ENCODE data around the gene FAAP20. TPM values are rescaled to one million over a fixed set of nuclear protein-coding genes. Genes with fewer than 3 reads are reported as not detected.

Gene FAAP20
- total RNA-seq, 1 donor from 2014 or later = 11.3 TPM

DNA sequence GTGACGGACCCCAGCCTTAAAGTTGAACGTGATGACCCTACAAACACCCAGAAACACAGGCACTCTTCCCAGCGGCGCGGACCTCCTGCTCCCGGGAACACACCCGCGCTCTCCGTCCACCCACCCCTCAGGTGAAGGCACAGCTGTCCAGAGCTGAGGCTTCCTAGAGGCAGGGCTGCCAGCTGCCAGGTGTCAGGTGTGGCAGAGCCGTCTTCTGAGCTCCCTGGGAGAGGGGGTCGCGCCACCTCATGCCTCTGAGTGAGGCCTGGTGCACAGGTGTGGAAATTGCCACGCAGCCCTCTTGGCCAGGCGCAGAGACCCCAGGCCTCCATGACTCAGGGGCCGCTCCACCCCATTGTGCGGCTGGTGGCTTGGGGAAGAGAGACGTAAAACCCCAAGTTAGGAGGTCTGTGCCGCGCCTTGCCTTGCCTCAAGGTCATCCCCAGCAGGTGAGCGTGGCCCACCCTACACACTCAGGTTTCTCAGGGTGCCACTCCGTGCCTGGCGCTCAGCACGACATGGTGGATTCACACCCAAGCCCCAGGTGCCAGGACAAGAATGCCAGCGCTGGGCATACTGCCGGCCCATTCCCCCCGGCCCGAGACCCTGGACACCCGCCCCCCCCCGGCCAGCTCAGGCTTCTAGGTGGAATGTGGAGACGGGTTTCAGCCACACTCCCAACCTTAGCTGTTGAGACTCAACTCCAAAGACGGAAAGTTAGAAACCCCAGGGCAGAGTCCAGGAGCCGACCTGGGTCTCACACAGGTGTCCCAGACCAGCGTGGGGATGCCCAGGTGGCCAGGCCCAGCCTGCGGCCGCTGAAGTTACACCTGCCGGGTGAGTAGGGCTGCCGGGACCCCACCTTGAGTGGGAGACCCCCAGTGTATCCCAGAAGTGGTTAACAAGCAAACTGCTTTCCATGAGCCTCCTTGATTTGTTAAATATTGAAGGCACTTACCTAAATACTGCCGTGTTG is 8.4 kb downstream of the FAAP20 start:
- no peak overlapping the region for H3K4me2 ChIP-seq
- H3K36me3 ChIP-seq = no peaks in the 10 kb centered on the region
- H3K27me3 Mint-ChIP-seq (ENCODE audit: insufficient read depth, low read depth) = peaks cover 7% of the 10 kb centered on the region
- TF ChIP-seq EZH2phosphoT487 (IDR thresholded peaks at IDR 0.05) (no peak), EZH2 (IDR thresholded peaks at IDR 0.05) (no peak)
- TF ChIP-seq, protein P1, sequence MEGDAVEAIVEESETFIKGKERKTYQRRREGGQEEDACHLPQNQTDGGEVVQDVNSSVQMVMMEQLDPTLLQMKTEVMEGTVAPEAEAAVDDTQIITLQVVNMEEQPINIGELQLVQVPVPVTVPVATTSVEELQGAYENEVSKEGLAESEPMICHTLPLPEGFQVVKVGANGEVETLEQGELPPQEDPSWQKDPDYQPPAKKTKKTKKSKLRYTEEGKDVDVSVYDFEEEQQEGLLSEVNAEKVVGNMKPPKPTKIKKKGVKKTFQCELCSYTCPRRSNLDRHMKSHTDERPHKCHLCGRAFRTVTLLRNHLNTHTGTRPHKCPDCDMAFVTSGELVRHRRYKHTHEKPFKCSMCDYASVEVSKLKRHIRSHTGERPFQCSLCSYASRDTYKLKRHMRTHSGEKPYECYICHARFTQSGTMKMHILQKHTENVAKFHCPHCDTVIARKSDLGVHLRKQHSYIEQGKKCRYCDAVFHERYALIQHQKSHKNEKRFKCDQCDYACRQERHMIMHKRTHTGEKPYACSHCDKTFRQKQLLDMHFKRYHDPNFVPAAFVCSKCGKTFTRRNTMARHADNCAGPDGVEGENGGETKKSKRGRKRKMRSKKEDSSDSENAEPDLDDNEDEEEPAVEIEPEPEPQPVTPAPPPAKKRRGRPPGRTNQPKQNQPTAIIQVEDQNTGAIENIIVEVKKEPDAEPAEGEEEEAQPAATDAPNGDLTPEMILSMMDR (IDR thresholded peaks at IDR 0.05) = no peak
- H3K4me1 Mint-ChIP-seq = peaks cover 10% of the 10 kb centered on the region
- H3K27ac Mint-ChIP-seq = no peak overlapping the region
- no peak overlapping the region for H3K9ac ChIP-seq
- H4K20me1 ChIP-seq (ENCODE audit: low read depth) = peaks cover 15% of the 10 kb centered on the region
- H3K4me3 Mint-ChIP-seq = no peak overlapping the region
- H3K27me3 ChIP-seq = no peaks in the 10 kb centered on the region
- peaks cover 9% of the 10 kb centered on the region for H3K4me1 ChIP-seq
- peaks cover 18% of the 10 kb centered on the region for H3F3A ChIP-seq (ENCODE audit: low read depth)
- H3K79me2 ChIP-seq (ENCODE audit: low read depth) = no peaks in the 10 kb centered on the region
- no peaks in the 10 kb centered on the region for H3K9me3 Mint-ChIP-seq
- H3K9me3 ChIP-seq (ENCODE audit: low read depth) = no peaks in the 10 kb centered on the region
- no peak overlapping the region for H3K4me3 ChIP-seq
- no peak overlapping the region for H3K27ac ChIP-seq
- H3K36me3 Mint-ChIP-seq = peaks cover 8% of the 10 kb centered on the region
- no peak for DNase-seq (ENCODE audit: low spot score)
- H2AFZ ChIP-seq (replicated peaks) = no peak overlapping the region

DNA sequence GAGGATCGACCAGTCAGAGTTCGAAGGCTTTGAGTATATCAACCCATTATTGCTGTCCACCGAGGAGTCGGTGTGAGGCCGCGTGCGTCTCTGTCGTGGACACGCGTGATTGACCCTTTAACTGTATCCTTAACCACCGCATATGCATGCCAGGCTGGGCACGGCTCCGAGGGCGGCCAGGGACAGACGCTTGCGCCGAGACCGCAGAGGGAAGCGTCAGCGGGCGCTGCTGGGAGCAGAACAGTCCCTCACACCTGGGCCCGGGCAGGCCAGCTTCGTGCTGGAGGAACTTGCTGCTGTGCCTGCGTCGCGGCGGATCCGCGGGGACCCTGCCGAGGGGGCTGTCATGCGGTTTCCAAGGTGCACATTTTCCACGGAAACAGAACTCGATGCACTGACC is 9.6 kb downstream of the FAAP20 start:
- TF ChIP-seq EZH2phosphoT487 (IDR thresholded peaks at IDR 0.05) (no peak), EZH2 (IDR thresholded peaks at IDR 0.05) (no peak)
- TF ChIP-seq, protein P1 (IDR thresholded peaks at IDR 0.05) = no peak
- H3K9me3 ChIP-seq (ENCODE audit: low read depth) = no peaks in the 10 kb centered on the region
- H3K4me1 Mint-ChIP-seq = peaks cover 6% of the 10 kb centered on the region

DNA sequence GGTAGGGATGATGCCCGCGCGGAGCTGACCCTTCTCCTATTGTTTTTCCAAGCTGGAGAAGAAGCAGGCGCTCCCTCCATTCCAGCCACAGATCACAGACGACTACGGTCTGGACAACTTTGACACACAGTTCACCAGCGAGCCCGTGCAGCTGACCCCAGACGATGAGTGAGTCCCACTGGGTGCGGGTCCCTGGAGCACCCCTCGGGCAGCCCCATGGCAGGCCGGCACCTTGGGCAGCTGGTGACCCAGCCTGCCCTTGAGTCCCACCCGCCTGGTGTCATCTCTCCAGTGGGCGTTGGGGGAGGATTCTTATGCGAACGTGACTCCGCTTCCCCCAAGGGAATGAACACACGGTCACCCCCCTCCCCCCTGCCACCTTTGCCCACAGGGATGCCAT is 10.0 kb downstream of the FAAP20 start:
- H3K9me3 Mint-ChIP-seq = no peaks in the 10 kb centered on the region
- Histone ChIP-seq H3K9me3 (ENCODE audit: low read depth) (no peaks in the 10 kb centered on the region), H3K27ac (no peak overlapping the region), H3K79me2 (ENCODE audit: low read depth) (no peaks in the 10 kb centered on the region), H3K27me3 (no peaks in the 10 kb centered on the region), H2AFZ (replicated peaks) (no peak overlapping the region), H3K36me3 (no peaks in the 10 kb centered on the region), H3K4me2 (no peak overlapping the region), H3F3A (ENCODE audit: low read depth) (peaks cover 6% of the 10 kb centered on the region), H4K20me1 (ENCODE audit: low read depth) (no peaks in the 10 kb centered on the region), H3K4me3 (no peak overlapping the region), H3K4me1 (no peaks in the 10 kb centered on the region), H3K9ac (no peak overlapping the region)
- peak overlapping the region; percentile 32 for H3K27ac Mint-ChIP-seq
- TF ChIP-seq, protein P1 (IDR thresholded peaks at IDR 0.05) = no peak
- TF ChIP-seq EZH2phosphoT487 (IDR thresholded peaks at IDR 0.05) = no peak
- TF ChIP-seq EZH2 (IDR thresholded peaks at IDR 0.05) = no peak
- DNase-seq (ENCODE audit: low spot score) = no peak
- H3K36me3 Mint-ChIP-seq = peaks cover 10% of the 10 kb centered on the region
- H3K27me3 Mint-ChIP-seq (ENCODE audit: insufficient read depth, low read depth) = peaks cover 8% of the 10 kb centered on the region
- H3K4me1 Mint-ChIP-seq = peaks cover 10% of the 10 kb centered on the region
- no peak overlapping the region for H3K4me3 Mint-ChIP-seq

More for the DNA sequence above, 9.6 kb downstream of the FAAP20 start:
- Histone ChIP-seq H3K4me1 (peaks cover 3% of the 10 kb centered on the region), H3K4me3 (no peak overlapping the region), H3K27me3 (no peaks in the 10 kb centered on the region), H3K9ac (no peak overlapping the region), H3K4me2 (no peak overlapping the region), H3K79me2 (ENCODE audit: low read depth) (no peaks in the 10 kb centered on the region), H2AFZ (replicated peaks) (no peak overlapping the region), H3K27ac (no peak overlapping the region), H4K20me1 (ENCODE audit: low read depth) (peaks cover 3% of the 10 kb centered on the region), H3F3A (ENCODE audit: low read depth) (peaks cover 10% of the 10 kb centered on the region), H3K36me3 (no peaks in the 10 kb centered on the region)
- DNase-seq (ENCODE audit: low spot score) = no peak
- no peaks in the 10 kb centered on the region for H3K9me3 Mint-ChIP-seq
- no peak overlapping the region for H3K27ac Mint-ChIP-seq
- H3K27me3 Mint-ChIP-seq (ENCODE audit: insufficient read depth, low read depth) = peaks cover 7% of the 10 kb centered on the region
- peaks cover 8% of the 10 kb centered on the region for H3K36me3 Mint-ChIP-seq
- H3K4me3 Mint-ChIP-seq = no peak overlapping the region
